Transverse colon (tissue), 4 donors: Measurements from ENCODE around the gene PTGER4.

Source experiments
- POLR2A ChIP-seq: fragments of 450-650 bp; IDR thresholded peaks from one replicate; pipeline ENCODE4 v1.6.1; 2016; ENCODE audit warnings: antibody characterized with exemption, mild to moderate bottlenecking, moderate library complexity
- POLR2AphosphoS5 ChIP-seq, 3 donors: sonication (generic); formaldehyde crosslinking; IDR thresholded peaks; one replicate each; pipeline ENCODE4 v1.6.1; 2016; ENCODE audit warnings: antibody characterized with exemption in 3 of 3
- TF ChIP-seq, protein P1 (sequence below), 5 experiments: fragments of 200-600 bp in 3 of 5; fragments of 450-650 bp in 2 of 5; sonication (generic) in 3 of 5; IDR thresholded peaks; 1 replicate in 2 of 5; 2 replicates in 3 of 5; pipeline ENCODE4 v1.5.1; 2016 to 2017; ENCODE audit warnings: antibody characterized with exemption in 5 of 5, inconsistent platforms in 3 of 5, mild to moderate bottlenecking in 2 of 5, moderate library complexity in 1 of 5

DNA sequence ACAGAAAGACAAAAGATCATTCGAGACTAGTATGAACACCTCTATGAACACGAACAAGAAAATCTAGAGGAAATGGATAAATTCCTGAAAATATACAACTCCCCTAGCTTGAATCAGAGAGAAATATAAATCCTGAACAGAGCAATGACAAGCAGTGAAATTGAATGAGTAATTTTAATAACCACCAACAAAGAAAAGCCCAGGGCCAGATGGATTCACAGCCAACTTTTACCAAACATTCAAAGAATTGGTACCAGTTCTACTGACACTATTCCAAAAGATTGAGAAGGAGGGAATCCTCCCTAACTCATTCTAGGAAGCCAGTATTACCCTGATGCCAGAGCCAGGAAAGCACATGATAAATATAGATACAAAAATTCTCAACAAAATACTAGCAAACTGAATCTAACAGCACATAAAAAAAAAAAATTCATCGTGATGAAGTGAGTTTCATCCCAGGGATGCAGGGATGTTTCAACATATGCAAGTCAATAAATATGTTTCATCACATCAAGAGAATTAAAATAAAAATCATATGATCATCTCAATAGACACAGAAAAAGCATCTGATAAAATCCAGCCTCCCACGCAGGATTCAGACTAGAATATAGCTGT lies 25.2 kb upstream of the PTGER4 start:
- TF ChIP-seq, protein P1, sequence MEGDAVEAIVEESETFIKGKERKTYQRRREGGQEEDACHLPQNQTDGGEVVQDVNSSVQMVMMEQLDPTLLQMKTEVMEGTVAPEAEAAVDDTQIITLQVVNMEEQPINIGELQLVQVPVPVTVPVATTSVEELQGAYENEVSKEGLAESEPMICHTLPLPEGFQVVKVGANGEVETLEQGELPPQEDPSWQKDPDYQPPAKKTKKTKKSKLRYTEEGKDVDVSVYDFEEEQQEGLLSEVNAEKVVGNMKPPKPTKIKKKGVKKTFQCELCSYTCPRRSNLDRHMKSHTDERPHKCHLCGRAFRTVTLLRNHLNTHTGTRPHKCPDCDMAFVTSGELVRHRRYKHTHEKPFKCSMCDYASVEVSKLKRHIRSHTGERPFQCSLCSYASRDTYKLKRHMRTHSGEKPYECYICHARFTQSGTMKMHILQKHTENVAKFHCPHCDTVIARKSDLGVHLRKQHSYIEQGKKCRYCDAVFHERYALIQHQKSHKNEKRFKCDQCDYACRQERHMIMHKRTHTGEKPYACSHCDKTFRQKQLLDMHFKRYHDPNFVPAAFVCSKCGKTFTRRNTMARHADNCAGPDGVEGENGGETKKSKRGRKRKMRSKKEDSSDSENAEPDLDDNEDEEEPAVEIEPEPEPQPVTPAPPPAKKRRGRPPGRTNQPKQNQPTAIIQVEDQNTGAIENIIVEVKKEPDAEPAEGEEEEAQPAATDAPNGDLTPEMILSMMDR (IDR thresholded peaks at IDR 0.05): no peak
- TF ChIP-seq POLR2A (no peak), POLR2AphosphoS5 (IDR thresholded peaks at IDR 0.05) (no peak)
